ENCODE measurements around the gene DUSP11.
"Not testable (repeated sequence)": the region's sequence is repeated elsewhere in the genome, so short reads cannot be mapped to it uniquely, and the experiment has no call there.

Gene DUSP11

GRCh38 chr2:73770725-73771124, 9.2 kb downstream of the DUSP11 start:
- TF ChIP-seq CTCF (IDR thresholded peaks at IDR 0.05; ENCODE audit: low read depth, low read length): no peak
- no peak for DNase-seq (ENCODE audit: extremely low read depth, low read depth)

- DNase-seq (ENCODE audit: extremely low read depth, low read depth): no peak
- TF ChIP-seq CTCF (IDR thresholded peaks at IDR 0.05; ENCODE audit: low read depth, low read length): no peak
These were observed 12.9 kb downstream of the DUSP11 start for GRCh38 chr2:73766994-73767393.

DNA sequence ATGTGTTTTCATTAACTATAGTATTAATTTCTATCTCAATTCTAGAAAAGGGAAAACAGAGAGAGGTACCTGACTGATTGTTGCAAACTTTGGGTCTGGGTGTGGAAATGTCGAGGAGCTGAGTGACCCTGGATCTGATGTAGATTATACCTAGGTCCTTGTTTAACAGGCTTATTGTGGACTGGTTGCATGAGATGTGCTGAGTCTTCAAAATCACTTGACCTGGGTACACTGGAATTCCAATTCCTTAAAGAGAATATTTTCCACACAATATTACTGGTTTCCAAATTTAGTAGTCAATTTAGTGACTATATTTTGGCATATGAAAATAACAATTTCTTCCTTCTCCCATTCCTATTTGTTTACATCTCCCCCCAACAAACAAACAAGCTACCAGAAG, 13.6 kb downstream of the DUSP11 start:
- DNase-seq (ENCODE audit: extremely low read depth, low read depth): no peak
- TF ChIP-seq CTCF (IDR thresholded peaks at IDR 0.05; ENCODE audit: low read depth, low read length): no peak

- TF ChIP-seq CTCF (IDR thresholded peaks at IDR 0.05; ENCODE audit: low read depth, low read length): no peak
- DNase-seq (ENCODE audit: extremely low read depth, low read depth): no peak
These were observed 15.0 kb downstream of the DUSP11 start for GRCh38 chr2:73764945-73765344.

DNA sequence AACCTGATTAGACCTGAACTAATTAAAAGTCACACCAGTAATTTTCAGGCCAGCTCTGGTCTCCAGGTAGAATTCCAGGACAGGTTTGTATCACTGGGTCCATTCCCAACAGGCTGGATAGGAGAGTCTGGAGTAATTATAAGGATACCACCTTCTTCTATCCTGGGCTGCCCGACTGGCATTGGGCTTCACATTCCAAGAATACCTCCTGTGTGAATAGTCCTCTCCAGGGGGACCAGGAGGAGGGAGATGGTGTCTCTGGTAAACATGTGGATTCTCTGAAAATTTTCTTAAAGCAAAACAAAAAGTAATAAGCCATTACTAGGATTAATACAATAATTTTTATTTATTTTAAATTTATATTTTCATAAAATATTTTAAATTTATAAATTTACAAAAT, 17.3 kb downstream of the DUSP11 start:
- no peak for DNase-seq (ENCODE audit: extremely low read depth, low read depth)
- TF ChIP-seq CTCF (IDR thresholded peaks at IDR 0.05; ENCODE audit: low read depth, low read length): no peak

DNA sequence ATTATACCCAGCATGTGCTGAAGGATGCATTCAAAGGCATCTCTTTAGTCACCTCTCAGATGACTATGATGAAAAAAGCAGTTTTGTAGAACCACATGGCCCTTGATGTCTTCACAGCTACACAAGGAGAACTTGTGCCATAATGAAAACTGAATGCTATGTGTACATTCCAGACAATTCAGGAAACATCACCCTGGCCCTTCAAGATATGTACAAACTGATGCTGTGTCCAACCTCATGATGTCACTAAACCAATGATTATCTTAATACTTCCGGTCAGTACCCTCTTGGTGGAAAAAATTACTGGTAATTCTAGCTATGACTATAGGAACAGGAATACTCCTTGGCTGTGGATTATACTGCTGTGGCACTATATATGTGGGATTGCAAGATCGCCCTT, 20.0 kb downstream of the DUSP11 start:
- TF ChIP-seq CTCF (IDR thresholded peaks at IDR 0.05; ENCODE audit: low read depth, low read length): no peak
- DNase-seq (ENCODE audit: extremely low read depth, low read depth): no peak

DNA sequence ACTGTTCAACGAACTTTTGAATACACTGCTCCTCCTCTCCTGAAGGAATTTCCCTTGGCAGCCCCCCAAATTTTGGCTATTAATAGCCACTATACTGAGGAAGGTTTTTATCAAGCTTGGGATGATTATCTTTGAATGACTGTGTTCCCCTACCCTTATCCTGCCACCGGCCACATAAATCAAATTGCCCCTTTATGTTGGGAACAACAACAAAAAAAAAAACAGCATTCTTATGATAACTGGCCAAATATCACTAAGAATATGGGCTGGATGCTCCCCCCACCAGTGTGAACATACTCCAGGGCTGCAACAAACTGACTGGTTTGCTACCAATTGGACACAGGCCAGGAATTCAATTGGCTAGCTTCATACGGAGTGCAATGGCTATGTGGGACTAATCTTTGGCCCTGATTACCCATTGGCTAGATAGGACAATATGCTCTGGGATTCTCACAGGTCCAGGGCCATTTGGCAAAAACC, 20.6 kb downstream of the DUSP11 start:
- TF ChIP-seq CTCF (IDR thresholded peaks at IDR 0.05; ENCODE audit: low read depth, low read length): no peak
- no peak for DNase-seq (ENCODE audit: extremely low read depth, low read depth)

DNA sequence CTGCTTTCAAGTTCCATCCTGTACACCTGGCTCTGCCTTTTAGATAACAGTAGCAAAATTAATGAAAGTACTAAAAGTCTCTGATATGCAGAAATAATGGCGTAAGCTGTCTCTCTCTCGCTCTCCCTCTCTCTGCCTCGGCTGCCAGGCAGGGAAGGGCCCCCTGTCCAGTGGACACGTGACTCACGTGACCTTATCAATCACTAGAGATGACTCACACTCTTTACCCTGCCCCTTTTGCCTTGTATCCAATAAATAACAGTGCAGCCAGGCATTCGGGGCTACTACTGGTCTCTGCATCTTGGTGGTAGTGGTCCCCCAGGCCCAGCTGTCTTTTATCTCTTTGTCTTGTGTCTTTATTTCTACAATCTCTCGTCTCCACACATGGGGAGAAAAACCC, 25.6 kb downstream of the DUSP11 start:
- DNase-seq (ENCODE audit: extremely low read depth, low read depth): not testable (repeated sequence)

Data from AG09319 (cell line).